GM12878 (cell line): ENCODE data around the gene GRK6. TPM values are rescaled to one million over a fixed set of nuclear protein-coding genes. Genes with fewer than 3 reads are reported as not detected.

Source experiments
- BHLHE40 ChIP-seq, 2 experiments: fragments of 450-650 bp in 1 of 2; IDR thresholded peaks; 2 replicates each; pipeline ENCODE4 v1.6.1; 2011 to 2017; ENCODE audit warnings: low read depth in 2 of 2, borderline replicate concordance in 1 of 2, improper control_type of control experiment in 1 of 2, low read length in 1 of 2, mild to moderate bottlenecking in 1 of 2
- CHD2 ChIP-seq: IDR thresholded peaks from 2 replicates; pipeline ENCODE4 v1.6.1; 2011; ENCODE audit warnings: low read depth, low read length, improper control_type of control experiment, borderline replicate concordance
- ETV6 ChIP-seq, 2 experiments: fragments of 450-650 bp in 1 of 2; IDR thresholded peaks in 1 of 2; conservative IDR thresholded peaks in 1 of 2; 2 replicates each; pipeline ENCODE4 v1.6.1; 2014; ENCODE audit warnings: antibody characterized with exemption in 1 of 2, borderline replicate concordance in 1 of 2, low read depth in 1 of 2, mild to moderate bottlenecking in 1 of 2, moderate library complexity in 1 of 2
- EZH2 ChIP-seq: IDR thresholded peaks from 2 replicates; pipeline ENCODE4 v1.6.1; 2012; ENCODE audit warnings: low read depth, mild to moderate bottlenecking, control low read depth, inconsistent platforms, low read length, borderline replicate concordance; ENCODE audit not compliant: control insufficient read depth
- IKZF1 ChIP-seq: fragments of 450-650 bp; conservative IDR thresholded peaks from 2 replicates; pipeline ENCODE4 v1.6.1; 2017; ENCODE audit warnings: antibody characterized with exemption, mild to moderate bottlenecking
- MEF2B ChIP-seq: fragments of 450-650 bp; IDR thresholded peaks from 2 replicates; pipeline ENCODE4 v1.6.1; 2018; ENCODE audit warnings: mild to moderate bottlenecking, moderate library complexity; ENCODE audit not compliant: partially characterized antibody, poor library complexity, severe bottlenecking
- MXI1 ChIP-seq: fragments of 150-350 bp; IDR thresholded peaks from 2 replicates; pipeline ENCODE4 v1.6.1; 2011; ENCODE audit warnings: low read depth, mild to moderate bottlenecking, inconsistent platforms, low read length, improper control_type of control experiment
- MYC ChIP-seq: IDR thresholded peaks from 2 replicates; pipeline ENCODE4 v1.6.1; 2011; ENCODE audit warnings: mild to moderate bottlenecking, low read length, moderate library complexity, inconsistent platforms; ENCODE audit not compliant: insufficient read depth, insufficient replicate concordance, insufficient read length, severe bottlenecking
- NFXL1 ChIP-seq: fragments of 450-650 bp; IDR thresholded peaks from 2 replicates; pipeline ENCODE4 v1.6.1; 2017; ENCODE audit warnings: antibody characterized with exemption, mild to moderate bottlenecking, borderline replicate concordance
- PRDM15 ChIP-seq: fragments of 450-650 bp; formaldehyde crosslinking; IDR thresholded peaks from 2 replicates; pipeline ENCODE4 v1.4.0; 2020; ENCODE audit warnings: mild to moderate bottlenecking, moderate library complexity
- RB1 ChIP-seq: fragments of 450-650 bp; formaldehyde crosslinking; IDR thresholded peaks from 2 replicates; pipeline ENCODE4 v1.6.1; 2017; ENCODE audit warnings: mild to moderate bottlenecking, borderline replicate concordance
- SMAD1 ChIP-seq: fragments of 450-650 bp; IDR thresholded peaks from 2 replicates; pipeline ENCODE4 v1.6.1; 2018; ENCODE audit warnings: mild to moderate bottlenecking, low read depth; ENCODE audit not compliant: partially characterized antibody
- STAT1 ChIP-seq: fragments of 450-650 bp; conservative IDR thresholded peaks from 2 replicates; pipeline ENCODE4 v1.6.1; 2014; ENCODE audit warnings: antibody characterized with exemption, mild to moderate bottlenecking
- TBL1XR1 ChIP-seq: IDR thresholded peaks from 2 replicates; pipeline ENCODE4 v1.6.1; 2012; ENCODE audit warnings: low read depth, low read length, improper control_type of control experiment
- ZBED1 ChIP-seq: IDR thresholded peaks from 2 replicates; pipeline ENCODE4 v1.6.1; 2016; ENCODE audit warnings: borderline replicate concordance
- polyA plus RNA-seq, 11 experiments: library from polyadenylated mRNA; depleted of rRNA in 4 of 11; unstranded in 6 of 11; stranded (reverse) in 5 of 11; fragments of >200 nt; fragmentation: Nextera tagmentation in 4 of 11; fragmentation: Illumina TruSeq in 1 of 11; extraction: Ambion mirVana in 4 of 11; extraction: Trizol in 1 of 11; gene quantifications; 1 replicate in 1 of 11; 2 replicates in 10 of 11; pipeline versions ENCODE4 v1.2.1 to v1.2.3, GENCODE V29; 2011 to 2016; ENCODE audit warnings: inconsistent platforms in 2 of 11, missing spikeins in 2 of 11, low read depth in 1 of 11
- total RNA-seq, 4 experiments: library from RNA; depleted of rRNA in 3 of 4; stranded (reverse); fragments of >200 nt in 3 of 4; fragmentation: Illumina TruSeq in 1 of 4; extraction: Trizol in 1 of 4; gene quantifications; 2 replicates each; pipeline versions ENCODE4 v1.2.1 to v1.2.3, GENCODE V29; 2013 to 2021
- TF ChIP-seq, protein P1 (sequence below): fragments of 450-650 bp; IDR thresholded peaks from 2 replicates; pipeline ENCODE4 v1.6.1; 2017; ENCODE audit warnings: mild to moderate bottlenecking, moderate library complexity
- TF ChIP-seq, protein P2 (sequence below): fragments of 450-650 bp; conservative IDR thresholded peaks from 2 replicates; pipeline ENCODE4 v1.6.1; 2017; ENCODE audit warnings: mild to moderate bottlenecking, moderate library complexity

The GRK6 gene
- total and polyA plus RNA-seq, 10 of the 15 experiments (the other 5 are each of a cell fraction or from before 2014, with no cell fraction given) = 0.79 to 124 (median 41.6) TPM

- TF ChIP-seq RB1 = peak; percentile 54; the same call in 1 of the 2 replicates
- TF ChIP-seq, protein P1, sequence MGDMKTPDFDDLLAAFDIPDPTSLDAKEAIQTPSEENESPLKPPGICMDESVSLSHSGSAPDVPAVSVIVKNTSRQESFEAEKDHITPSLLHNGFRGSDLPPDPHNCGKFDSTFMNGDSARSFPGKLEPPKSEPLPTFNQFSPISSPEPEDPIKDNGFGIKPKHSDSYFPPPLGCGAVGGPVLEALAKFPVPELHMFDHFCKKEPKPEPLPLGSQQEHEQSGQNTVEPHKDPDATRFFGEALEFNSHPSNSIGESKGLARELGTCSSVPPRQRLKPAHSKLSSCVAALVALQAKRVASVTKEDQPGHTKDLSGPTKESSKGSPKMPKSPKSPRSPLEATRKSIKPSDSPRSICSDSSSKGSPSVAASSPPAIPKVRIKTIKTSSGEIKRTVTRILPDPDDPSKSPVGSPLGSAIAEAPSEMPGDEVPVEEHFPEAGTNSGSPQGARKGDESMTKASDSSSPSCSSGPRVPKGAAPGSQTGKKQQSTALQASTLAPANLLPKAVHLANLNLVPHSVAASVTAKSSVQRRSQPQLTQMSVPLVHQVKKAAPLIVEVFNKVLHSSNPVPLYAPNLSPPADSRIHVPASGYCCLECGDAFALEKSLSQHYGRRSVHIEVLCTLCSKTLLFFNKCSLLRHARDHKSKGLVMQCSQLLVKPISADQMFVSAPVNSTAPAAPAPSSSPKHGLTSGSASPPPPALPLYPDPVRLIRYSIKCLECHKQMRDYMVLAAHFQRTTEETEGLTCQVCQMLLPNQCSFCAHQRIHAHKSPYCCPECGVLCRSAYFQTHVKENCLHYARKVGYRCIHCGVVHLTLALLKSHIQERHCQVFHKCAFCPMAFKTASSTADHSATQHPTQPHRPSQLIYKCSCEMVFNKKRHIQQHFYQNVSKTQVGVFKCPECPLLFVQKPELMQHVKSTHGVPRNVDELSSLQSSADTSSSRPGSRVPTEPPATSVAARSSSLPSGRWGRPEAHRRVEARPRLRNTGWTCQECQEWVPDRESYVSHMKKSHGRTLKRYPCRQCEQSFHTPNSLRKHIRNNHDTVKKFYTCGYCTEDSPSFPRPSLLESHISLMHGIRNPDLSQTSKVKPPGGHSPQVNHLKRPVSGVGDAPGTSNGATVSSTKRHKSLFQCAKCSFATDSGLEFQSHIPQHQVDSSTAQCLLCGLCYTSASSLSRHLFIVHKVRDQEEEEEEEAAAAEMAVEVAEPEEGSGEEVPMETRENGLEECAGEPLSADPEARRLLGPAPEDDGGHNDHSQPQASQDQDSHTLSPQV = peak; percentile 64; the same call in 1 of the 2 replicates
- TF ChIP-seq IKZF1 = peak; percentile 14
- peak; percentile 42 for TF ChIP-seq MEF2B
- TF ChIP-seq TBL1XR1 = 0 out of 2 replicates have a peak, but pooled peaks have one; percentile 7
- TF ChIP-seq EZH2 = no peak
- TF ChIP-seq, protein P2, sequence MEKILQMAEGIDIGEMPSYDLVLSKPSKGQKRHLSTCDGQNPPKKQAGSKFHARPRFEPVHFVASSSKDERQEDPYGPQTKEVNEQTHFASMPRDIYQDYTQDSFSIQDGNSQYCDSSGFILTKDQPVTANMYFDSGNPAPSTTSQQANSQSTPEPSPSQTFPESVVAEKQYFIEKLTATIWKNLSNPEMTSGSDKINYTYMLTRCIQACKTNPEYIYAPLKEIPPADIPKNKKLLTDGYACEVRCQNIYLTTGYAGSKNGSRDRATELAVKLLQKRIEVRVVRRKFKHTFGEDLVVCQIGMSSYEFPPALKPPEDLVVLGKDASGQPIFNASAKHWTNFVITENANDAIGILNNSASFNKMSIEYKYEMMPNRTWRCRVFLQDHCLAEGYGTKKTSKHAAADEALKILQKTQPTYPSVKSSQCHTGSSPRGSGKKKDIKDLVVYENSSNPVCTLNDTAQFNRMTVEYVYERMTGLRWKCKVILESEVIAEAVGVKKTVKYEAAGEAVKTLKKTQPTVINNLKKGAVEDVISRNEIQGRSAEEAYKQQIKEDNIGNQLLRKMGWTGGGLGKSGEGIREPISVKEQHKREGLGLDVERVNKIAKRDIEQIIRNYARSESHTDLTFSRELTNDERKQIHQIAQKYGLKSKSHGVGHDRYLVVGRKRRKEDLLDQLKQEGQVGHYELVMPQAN = peak; percentile 84
- TF ChIP-seq SMAD1 = peak; percentile 99
- peak; percentile 88; the same call in 1 of the 2 replicates for TF ChIP-seq MXI1
- peak; percentile 42 for TF ChIP-seq MYC
- TF ChIP-seq PRDM15 (CRISPR knock-in tag) = no peak
- TF ChIP-seq ETV6 (conservative IDR thresholded peaks at IDR 0.05 in 1 of 2, IDR thresholded peaks at IDR 0.05 in 1 of 2; ENCODE audit: borderline replicate concordance in 1 of 2, low read depth in 1 of 2) = 0 out of 4 replicates have a peak, but pooled peaks of 1 of the 2 experiments have one; percentile 8
- TF ChIP-seq CHD2 = peak; percentile 39; the same call in 1 of the 2 replicates
- peak; percentile 88 to 95 for TF ChIP-seq BHLHE40 (IDR thresholded peaks at IDR 0.05; ENCODE audit: borderline replicate concordance in 1 of 2, low read depth in 2 of 2, low read length in 1 of 2)
- TF ChIP-seq NFXL1 = peak; percentile 85; the same call in 1 of the 2 replicates
- 0 out of 2 replicates have a peak, but pooled peaks have one; percentile 25 for TF ChIP-seq STAT1
- TF ChIP-seq ZBED1 = no peak
Observed at GRCh38 chr5:177403792-177404640, 22.5 kb upstream of the GRK6 start (continued).
